T-helper 2 cell treated with Interferon-gamma antibody and Interleukin-4, amounts not matched to agents 5 μg/mL and 100 μg/mL, for 36 hours (primary cell): ENCODE measurements around the gene PNPO.
"Not testable (repeated sequence)": the region's sequence is repeated elsewhere in the genome, so short reads cannot be mapped to it uniquely, and the experiment has no call there.

Experiments used
- DNase-seq: peaks from one replicate; pipeline ENCODE4 v3.0.0; 2021; ENCODE audit warnings: low spot score
- H3K27ac Mint-ChIP-seq: one replicate; pipeline ENCODE4 v1.8.0; 2021; ENCODE audit warnings: mild to moderate bottlenecking, mixed read lengths
- H3K27me3 Mint-ChIP-seq: one replicate; pipeline ENCODE4 v1.8.0; 2021; ENCODE audit warnings: low read depth, mixed read lengths
- H3K36me3 Mint-ChIP-seq: one replicate; pipeline ENCODE4 v1.8.0; 2021; ENCODE audit warnings: low read depth, mixed read lengths
- H3K4me1 Mint-ChIP-seq: one replicate; pipeline ENCODE4 v1.8.0; 2021; ENCODE audit warnings: low read depth, mixed read lengths
- H3K4me3 Mint-ChIP-seq: one replicate; pipeline ENCODE4 v1.8.0; 2022; ENCODE audit warnings: mild to moderate bottlenecking, moderate library complexity, mixed read lengths
- H3K9me3 Mint-ChIP-seq: one replicate; pipeline ENCODE4 v1.8.0; 2021; ENCODE audit warnings: mixed read lengths

PNPO gene

DNA sequence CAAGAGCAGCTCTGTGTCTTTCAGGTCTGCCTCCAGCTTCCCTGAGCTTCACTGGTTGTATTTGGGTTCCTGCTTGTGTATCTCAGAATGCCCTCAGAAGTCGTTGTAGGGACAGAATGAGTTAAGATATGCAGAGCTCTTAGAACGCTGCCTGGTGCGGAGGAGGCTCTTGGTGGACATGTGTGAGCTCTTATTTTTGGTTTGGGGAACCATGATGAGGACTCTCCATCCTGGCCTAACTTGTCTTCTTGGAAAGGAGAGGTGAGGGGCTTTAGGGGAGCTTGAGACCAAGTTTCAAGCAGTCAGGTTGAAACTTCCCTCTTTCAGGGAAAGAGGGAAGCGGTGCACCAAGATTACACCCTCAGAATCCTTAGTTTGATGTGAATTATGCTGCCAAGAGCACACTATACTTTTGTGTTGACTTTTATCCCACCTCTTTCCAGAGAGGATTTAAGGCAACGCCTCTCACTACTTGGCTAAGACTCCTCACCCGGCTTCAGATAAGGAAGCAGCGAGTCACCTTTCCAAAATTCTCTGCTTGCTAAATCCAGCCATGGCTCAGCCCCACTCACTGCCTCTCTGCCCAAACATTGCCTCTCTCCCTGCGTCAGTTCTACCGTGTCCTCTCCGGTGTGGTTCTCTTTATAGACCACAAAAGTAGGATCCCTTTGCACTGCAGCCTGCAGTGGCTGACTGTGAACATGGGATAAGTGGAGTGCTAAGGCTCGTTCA lies 42.3 kb downstream of the PNPO start:
- Mint-ChIP-seq H3K27ac (no peak overlapping the region), H3K36me3 (peaks cover 39% of the 10 kb centered on the region), H3K9me3 (no peaks in the 10 kb centered on the region), H3K27me3 (no peaks in the 10 kb centered on the region), H3K4me1 (peaks cover 13% of the 10 kb centered on the region), H3K4me3 (no peak overlapping the region)
- no peak for DNase-seq

DNA sequence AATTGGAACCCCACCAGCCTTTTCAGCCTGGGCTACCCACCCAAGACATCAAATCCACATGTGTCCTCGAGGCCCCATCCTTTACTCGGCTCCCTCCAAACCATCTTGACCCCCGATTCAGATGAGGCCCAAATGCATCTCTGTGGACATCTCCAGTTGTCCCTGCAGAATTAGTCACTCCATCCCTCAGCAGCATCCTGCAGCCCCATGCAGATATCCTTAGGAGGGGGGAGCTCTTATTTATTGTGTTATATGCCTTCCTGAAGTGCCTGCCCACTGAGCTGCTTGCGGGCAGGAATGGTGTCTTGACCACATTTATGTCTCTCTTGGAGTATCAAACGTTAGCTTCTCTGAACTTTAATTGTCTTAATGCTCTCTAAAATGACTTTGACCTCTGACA lies 45.1 kb downstream of the PNPO start:
- Mint-ChIP-seq H3K9me3 (no peaks in the 10 kb centered on the region), H3K4me3 (no peak overlapping the region), H3K27me3 (no peaks in the 10 kb centered on the region), H3K27ac (no peak overlapping the region), H3K4me1 (peaks cover 17% of the 10 kb centered on the region), H3K36me3 (peaks cover 19% of the 10 kb centered on the region)
- DNase-seq: no peak

DNA sequence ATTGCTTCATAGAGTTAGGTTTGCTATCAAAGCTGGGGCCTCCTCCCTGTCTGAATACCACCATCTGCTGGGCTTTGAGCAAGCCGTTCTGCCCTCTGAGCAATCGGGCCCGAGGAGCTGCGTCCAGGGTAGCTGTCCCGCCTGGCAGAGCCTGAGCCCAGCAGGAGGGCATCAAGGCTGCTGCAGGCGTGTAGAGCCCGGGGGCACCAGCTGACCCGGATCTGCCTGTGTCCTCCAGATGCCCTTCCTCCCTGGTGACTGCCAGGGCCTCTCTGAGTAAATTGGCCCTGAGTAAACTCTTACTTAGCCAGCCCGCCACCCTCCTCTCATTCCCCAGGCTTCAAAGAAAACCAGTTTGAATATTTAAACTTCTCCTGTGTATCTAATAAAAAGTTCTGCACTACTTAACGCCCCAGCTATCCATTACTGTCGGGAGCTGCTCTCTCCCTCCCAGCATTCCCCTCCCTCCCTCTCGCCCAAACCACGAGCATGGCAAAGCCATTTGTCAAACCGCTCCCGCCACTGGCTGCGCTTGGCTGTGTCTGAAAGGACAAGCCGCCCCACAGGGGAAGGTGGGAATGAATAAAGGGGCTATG lies 46.0 kb downstream of the PNPO start:
- peaks cover 19% of the 10 kb centered on the region for H3K36me3 Mint-ChIP-seq
- H3K4me1 Mint-ChIP-seq: peaks cover 17% of the 10 kb centered on the region
- H3K27ac Mint-ChIP-seq: no peak overlapping the region
- H3K9me3 Mint-ChIP-seq: no peaks in the 10 kb centered on the region
- peaks cover 4% of the 10 kb centered on the region for H3K27me3 Mint-ChIP-seq
- H3K4me3 Mint-ChIP-seq: no peak overlapping the region
- DNase-seq: no peak

DNA sequence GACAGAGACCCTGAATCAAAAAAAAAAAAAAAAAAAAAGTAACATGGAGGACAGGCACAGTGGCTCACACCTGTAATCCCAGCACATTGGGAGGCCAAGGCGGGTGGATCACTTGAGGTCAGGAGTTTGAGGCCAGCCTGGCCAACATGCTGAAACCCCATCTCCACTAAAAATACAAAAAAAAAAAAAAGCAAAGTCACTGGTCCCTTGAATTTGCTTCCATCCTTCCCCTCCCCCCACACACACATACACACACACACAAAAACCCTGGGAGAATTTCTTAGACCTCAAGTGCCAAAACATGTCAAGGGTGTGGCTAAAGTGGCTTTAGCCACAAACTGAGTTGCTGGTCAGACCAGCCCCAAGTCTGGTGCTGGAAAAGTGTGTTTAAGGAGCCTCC lies 47.1 kb downstream of the PNPO start:
- H3K9me3 Mint-ChIP-seq, H3K27ac Mint-ChIP-seq, DNase-seq, H3K4me3 Mint-ChIP-seq: not testable (repeated sequence)
- H3K27me3 Mint-ChIP-seq: peaks cover 12% of the 10 kb centered on the region
- peaks cover 17% of the 10 kb centered on the region for H3K4me1 Mint-ChIP-seq
- peaks cover 15% of the 10 kb centered on the region for H3K36me3 Mint-ChIP-seq

DNA sequence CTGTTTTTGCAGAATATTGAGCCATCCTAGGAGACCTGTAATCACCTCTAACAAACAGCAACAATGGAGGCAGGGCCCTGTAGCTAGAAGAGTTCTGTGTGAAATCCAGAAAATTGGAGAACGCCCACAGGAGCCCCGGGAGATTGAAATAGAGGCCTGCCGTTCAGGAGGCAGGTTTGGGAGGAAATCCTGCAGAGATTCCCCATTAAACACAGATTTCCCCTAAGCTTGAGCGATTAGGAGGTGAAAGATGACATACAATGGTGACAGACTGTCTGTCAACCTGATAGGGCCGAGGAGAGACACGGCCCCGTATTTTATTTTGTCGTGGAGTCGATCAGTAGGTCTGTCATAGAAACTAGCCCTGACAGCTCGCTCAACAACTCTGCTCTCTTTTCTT lies 47.8 kb downstream of the PNPO start:
- Mint-ChIP-seq H3K27ac (peak overlapping the region; percentile 22), H3K27me3 (peaks cover 14% of the 10 kb centered on the region), H3K36me3 (peaks cover 8% of the 10 kb centered on the region), H3K4me3 (no peak overlapping the region), H3K4me1 (peaks cover 17% of the 10 kb centered on the region), H3K9me3 (no peaks in the 10 kb centered on the region)
- no peak for DNase-seq

DNA sequence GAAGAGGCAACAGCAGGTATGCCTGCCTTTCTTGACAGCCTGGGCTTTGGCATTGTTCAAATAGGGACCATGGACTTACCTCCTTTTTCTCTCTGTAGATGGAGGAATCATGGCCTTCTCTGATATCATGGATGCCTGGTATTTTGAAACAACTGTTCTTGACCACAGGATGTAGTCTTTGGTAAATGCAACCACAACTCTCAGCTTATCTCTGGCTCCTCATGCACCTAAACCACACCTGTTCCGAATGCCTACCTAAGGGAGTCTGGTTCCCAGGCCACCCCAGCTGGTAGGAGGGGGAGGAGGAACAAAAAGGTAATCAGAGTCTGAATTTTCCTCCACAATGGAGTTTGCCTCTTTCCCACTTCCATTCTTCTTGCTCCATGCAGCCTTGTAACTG lies 48.3 kb downstream of the PNPO start:
- peaks cover 8% of the 10 kb centered on the region for H3K36me3 Mint-ChIP-seq
- H3K4me1 Mint-ChIP-seq: peaks cover 17% of the 10 kb centered on the region
- H3K9me3 Mint-ChIP-seq: no peaks in the 10 kb centered on the region
- DNase-seq: no peak
- peaks cover 15% of the 10 kb centered on the region for H3K27me3 Mint-ChIP-seq
- H3K4me3 Mint-ChIP-seq: peak overlapping the region; percentile 1
- H3K27ac Mint-ChIP-seq: no peak overlapping the region

DNA sequence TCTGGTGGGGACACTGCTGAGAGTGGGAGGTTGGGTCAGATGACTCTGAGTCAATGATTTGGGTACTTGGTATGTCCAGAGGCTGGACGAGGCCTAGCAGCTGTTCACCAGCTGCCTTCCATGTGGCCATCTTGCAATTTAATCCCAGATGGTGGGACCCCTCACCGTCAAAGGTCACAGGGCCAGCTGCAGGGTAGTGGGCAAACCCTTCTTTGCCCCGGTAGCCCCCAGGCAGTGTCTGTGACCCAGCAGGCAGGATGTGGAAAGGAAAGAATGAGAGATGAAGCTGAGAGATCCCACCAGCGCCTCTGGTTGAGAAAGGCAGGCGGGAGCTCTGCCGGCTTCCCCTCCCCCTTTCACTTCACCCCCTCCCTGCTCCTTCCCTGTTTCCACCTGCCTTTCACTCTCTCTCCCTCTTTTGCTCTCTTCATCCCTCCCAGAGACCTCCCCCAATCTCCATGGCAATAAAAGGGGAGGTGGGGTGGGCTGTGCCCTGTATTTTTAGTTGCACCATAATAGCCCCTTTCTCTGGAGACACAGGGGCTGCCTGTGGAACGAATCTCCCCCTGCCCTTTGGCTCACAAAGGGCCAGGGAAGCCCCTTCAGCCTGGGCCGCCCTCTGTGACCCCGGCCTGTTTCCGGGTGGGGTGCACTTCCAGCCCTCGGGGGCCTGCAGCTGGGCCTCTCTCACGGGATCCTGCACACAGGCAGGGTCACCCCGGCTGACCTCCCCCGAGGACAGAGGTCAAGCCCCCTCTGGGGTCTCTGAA lies 49.8 kb downstream of the PNPO start:
- Mint-ChIP-seq H3K36me3 (peaks cover 4% of the 10 kb centered on the region), H3K4me1 (peaks cover 15% of the 10 kb centered on the region), H3K27me3 (peaks cover 17% of the 10 kb centered on the region), H3K27ac (no peak overlapping the region), H3K4me3 (no peak overlapping the region), H3K9me3 (no peaks in the 10 kb centered on the region)
- DNase-seq: no peak

DNA sequence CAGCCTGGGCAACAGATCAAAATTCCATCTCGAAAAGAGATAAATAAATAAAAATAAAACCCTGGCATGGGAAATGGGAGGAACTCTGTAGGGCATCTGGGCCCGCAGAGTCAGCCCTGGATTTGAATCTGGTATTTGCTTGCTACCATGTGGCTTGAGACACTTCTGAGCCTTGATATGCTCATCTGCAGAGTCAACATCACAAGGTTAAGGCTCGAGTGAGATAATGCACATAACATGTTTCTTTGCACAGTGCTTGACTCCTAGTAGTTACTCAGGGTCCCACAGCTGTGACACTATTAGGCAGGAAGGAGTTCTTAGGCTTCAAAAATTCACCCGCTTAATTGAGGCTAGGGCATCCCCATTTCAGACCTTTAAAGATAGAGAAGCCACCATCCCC lies 50.8 kb downstream of the PNPO start:
- no peak overlapping the region for H3K27ac Mint-ChIP-seq
- H3K4me3 Mint-ChIP-seq: no peak overlapping the region
- no peaks in the 10 kb centered on the region for H3K36me3 Mint-ChIP-seq
- H3K9me3 Mint-ChIP-seq: no peaks in the 10 kb centered on the region
- peaks cover 15% of the 10 kb centered on the region for H3K4me1 Mint-ChIP-seq
- no peak for DNase-seq
- peaks cover 17% of the 10 kb centered on the region for H3K27me3 Mint-ChIP-seq

DNA sequence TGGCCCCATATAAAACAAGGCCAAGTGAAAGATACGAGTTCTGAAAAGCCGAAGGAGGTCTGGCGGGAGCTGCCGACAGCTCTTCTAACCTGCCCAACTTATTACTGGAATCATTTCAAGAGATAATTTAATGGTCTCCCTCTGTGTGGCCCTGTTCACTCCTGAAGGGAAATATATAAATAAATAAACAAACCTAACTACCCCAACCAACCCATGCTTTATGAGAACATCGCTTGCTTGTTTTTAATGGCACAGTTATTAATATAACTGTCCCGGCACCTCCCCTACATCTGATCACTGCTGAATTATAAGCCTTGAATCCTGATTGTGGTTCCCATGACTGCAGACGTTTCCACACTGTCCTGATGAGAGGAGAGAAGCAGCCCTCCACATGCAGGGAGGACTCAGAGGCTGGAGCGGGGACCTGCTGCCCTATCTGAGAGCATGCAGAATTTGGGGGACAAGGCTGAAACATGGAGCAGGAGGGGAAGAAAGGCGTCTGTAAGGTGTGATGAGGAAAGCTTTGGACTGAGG lies 51.7 kb downstream of the PNPO start:
- no peak overlapping the region for H3K27ac Mint-ChIP-seq
- peaks cover 15% of the 10 kb centered on the region for H3K4me1 Mint-ChIP-seq
- no peak overlapping the region for H3K4me3 Mint-ChIP-seq
- H3K36me3 Mint-ChIP-seq: no peaks in the 10 kb centered on the region
- peaks cover 23% of the 10 kb centered on the region for H3K27me3 Mint-ChIP-seq
- H3K9me3 Mint-ChIP-seq: no peaks in the 10 kb centered on the region
- no peak for DNase-seq

DNA sequence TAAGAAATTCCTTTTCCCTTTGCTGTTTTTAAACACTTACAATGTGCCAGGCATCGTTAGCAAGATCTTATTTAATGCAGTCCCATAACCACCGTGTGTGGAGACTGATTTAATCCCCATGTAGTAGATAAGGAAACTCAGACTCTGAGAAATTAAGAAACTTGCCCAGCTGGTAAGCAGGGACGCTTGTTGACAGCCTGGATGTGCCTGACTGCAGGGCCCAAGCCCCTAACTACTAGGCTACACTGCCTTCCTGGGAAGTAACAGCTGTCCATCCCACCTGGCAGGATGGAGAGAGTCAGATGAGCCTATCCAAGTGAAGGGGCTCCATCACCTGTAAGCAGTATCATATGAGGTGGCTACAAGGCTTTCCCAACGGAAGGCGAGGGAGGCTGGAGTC lies 52.6 kb downstream of the PNPO start:
- H3K9me3 Mint-ChIP-seq: no peaks in the 10 kb centered on the region
- H3K4me1 Mint-ChIP-seq: peaks cover 9% of the 10 kb centered on the region
- H3K36me3 Mint-ChIP-seq: no peaks in the 10 kb centered on the region
- H3K4me3 Mint-ChIP-seq: no peak overlapping the region
- H3K27me3 Mint-ChIP-seq: peaks cover 23% of the 10 kb centered on the region
- H3K27ac Mint-ChIP-seq: no peak overlapping the region
- no peak for DNase-seq

DNA sequence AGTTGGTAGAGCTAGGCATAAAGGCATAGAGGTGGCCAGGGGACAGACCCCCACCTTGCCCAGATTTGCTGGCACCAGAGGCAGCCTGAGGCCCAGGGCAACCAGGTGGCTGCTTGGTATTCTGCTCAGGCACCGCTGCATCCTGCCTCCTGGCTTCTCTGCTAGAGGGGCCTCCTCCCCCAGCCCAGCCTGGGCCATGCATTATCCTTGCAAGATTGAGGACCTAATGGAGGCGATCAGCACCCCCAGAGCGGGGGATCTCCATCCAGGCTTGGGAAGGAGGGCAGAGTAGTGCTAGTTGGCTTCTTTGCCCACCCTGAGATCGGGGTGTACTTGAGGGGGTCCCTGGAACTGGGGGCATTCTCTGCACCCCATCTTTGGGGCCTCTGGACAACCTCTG lies 53.4 kb downstream of the PNPO start:
- H3K9me3 Mint-ChIP-seq: no peaks in the 10 kb centered on the region
- H3K27ac Mint-ChIP-seq: no peak overlapping the region
- H3K27me3 Mint-ChIP-seq: peaks cover 25% of the 10 kb centered on the region
- peaks cover 3% of the 10 kb centered on the region for H3K4me1 Mint-ChIP-seq
- H3K36me3 Mint-ChIP-seq: no peaks in the 10 kb centered on the region
- DNase-seq: no peak
- H3K4me3 Mint-ChIP-seq: no peak overlapping the region

DNA sequence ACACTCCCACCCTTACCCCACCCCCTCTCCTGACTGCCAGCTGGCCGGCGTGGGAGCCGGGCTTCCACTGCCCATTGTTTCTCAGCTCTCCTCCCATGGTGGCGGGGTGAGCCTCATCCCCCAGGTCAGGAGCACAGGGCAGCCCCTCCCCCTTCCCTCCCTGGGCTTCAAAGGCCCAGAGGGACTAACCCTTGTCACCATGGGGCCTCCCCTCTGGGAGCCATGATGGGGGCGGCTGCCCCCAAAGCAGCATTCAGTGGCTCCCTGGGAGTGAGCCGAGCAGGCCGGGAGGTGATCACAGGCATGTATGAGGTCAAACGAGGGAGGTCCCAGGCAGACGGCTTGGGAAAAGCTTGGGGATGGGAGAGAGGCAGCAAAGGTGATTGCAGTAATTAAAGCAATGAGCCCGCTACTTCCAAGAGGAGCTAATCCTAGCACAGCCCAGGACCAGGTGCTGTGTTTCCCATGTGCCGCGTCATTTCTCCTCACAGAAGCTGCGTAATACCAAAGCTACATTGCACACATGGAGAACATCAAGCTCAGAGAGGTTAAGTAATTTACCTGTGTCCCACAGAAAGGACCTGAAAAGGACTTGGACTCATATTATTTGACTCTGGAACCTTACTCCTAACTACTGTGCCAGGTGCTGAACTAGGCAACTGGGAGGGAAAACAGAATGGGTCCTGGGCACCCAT lies 54.0 kb downstream of the PNPO start:
- Mint-ChIP-seq H3K4me1 (no peaks in the 10 kb centered on the region), H3K36me3 (no peaks in the 10 kb centered on the region), H3K4me3 (no peak overlapping the region), H3K9me3 (no peaks in the 10 kb centered on the region), H3K27me3 (peaks cover 26% of the 10 kb centered on the region), H3K27ac (no peak overlapping the region)
- DNase-seq: no peak

DNA sequence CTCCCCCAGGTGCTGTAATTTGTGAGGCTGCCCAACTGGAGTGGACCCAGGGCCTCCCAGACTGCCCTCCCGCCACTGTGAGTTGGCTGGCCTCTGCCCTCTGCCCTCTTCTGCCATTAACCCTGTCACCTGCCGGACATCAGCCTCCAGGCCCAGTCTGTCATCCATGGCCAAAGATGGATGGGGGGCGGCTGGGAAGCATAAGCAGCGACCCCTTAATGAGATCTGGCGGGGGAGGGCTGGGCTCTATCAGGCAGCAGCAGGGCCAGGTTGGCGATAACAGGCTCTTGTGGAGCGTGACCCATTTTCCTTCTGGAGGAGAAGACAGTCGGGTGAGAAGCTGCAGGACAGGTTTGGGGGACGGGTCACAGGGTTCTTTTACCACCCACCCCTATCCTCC lies 54.8 kb downstream of the PNPO start:
- Mint-ChIP-seq H3K36me3 (no peaks in the 10 kb centered on the region), H3K27me3 (peaks cover 26% of the 10 kb centered on the region), H3K9me3 (no peaks in the 10 kb centered on the region), H3K4me1 (no peaks in the 10 kb centered on the region), H3K27ac (no peak overlapping the region), H3K4me3 (no peak overlapping the region)
- no peak for DNase-seq

DNA sequence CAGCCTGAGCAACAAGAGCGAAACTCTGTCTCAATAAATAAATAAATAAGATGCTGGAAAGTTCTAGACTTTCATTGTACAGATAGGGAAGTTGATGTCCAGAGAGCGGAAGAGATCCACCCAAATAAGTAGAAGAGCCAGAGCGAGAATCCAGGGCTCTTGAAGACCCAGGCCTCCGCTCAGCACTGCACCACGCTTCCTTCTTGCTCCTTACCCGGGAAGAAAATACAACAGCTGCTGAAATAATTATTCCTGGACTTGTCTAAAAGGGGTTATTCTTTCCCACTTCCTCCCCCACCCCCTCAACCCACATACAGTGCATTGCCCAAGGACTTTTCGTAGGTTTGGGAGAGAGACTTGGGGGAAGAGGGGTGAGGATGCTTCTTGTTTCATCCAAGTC lies 56.2 kb downstream of the PNPO start:
- Mint-ChIP-seq H3K4me3 (no peak overlapping the region), H3K36me3 (no peaks in the 10 kb centered on the region), H3K9me3 (no peaks in the 10 kb centered on the region), H3K4me1 (no peaks in the 10 kb centered on the region), H3K27ac (no peak overlapping the region), H3K27me3 (peaks cover 21% of the 10 kb centered on the region)
- DNase-seq: no peak
